ENCODE data around the gene CDO1.

The CDO1 gene

GRCh38 chr5:115795700-115796099, 20.8 kb downstream of the CDO1 start:
- no peak for DNase-seq (ENCODE audit: low read depth in 2 of 3, low spot score in 2 of 3)

DNA sequence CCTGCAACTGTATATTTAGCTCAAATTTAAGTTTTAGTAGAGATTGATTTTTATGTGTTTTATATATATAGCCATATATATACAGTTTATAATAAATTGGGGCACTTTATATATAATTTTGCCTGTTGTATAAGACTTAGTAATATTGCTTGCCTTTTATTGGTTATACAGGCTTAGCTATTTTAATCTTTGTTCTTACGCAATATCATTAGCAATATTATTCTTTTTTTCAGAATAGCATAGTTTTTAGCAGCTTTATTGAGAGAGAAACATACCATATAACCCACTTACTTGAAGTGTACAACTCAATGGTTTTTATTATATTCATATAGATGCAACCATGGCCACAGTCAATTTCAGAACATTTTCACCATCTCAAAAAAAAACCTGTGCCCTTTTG, 28.0 kb downstream of the CDO1 start:
- DNase-seq (ENCODE audit: low read depth in 2 of 3, low spot score in 2 of 3) = no peak

DNA sequence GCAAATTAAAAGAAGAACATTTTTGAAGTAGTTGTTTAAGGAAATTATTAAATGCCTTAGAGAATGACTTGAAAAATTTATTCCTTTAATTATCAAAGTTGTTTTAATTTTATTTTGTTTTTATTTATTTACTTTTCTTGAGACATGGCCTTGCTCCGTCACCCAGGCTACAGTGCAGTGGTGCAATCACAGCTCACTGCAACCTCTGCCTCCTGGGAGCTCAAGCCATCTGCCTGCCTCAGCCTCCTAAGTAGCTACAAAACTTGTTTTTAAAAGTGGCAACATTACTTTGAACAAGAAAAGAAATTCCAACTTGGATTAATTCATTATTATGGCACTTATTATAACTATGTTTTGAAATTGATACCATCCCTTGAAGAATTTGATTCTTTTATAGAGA, 29.0 kb downstream of the CDO1 start:
- no peak for DNase-seq (ENCODE audit: low read depth in 2 of 3, low spot score in 2 of 3)

DNA sequence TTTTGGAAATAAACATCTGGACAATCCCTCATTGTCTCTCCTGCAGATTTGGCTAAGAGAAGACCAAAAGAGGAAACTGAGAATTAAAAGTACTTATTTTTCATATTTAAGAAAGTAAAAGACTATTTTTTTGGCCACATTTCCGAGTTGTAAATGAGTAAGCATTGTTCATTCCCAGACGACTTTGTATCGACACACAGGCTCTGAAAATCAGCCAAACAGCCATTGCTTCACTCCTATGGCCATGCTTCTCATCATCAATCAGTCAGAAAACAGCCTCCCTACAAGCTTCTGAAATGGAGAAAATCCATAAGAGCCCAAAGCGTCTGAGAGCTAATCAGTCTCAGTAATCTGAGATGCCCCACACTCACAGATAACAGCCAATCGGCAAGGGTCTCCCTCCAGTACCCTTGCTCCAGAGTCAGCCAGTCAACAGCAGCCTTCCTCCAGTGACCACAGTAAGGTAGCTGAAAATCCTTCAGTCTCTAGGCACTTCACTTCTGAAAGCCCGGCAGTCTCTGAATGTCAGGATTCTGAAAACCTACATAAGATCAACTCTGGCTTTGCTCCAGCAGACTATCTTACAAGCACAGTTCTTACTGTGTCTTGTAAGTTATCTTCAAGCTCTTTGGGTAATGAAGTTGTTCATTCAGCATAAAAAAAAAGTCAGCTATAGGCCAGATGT, 30.9 kb downstream of the CDO1 start:
- no peak for DNase-seq (ENCODE audit: low read depth in 2 of 3, low spot score in 2 of 3)

GRCh38 chr5:115778417-115778816, 38.0 kb downstream of the CDO1 start:
- DNase-seq (ENCODE audit: low read depth in 2 of 3, low spot score in 2 of 3) = no peak

DNA sequence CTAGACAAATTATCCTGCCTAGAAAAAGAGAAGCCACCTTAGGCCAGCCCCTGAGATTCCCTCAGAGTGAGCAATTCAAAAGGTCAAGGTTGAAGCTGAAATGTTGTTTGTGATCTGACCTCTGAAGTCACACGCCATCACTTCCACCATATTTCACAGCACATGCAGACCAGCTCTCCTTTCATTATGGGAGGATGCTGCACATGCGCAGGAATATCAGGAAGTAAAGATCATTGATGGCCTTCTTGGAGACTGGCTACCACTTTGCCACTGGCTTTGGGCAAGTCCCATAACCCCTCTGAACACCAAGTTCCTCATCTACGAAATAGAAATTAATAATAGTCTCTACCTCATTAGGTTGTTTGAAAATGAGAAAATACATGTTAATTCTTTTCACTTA, 39.5 kb downstream of the CDO1 start:
- DNase-seq (ENCODE audit: low read depth in 2 of 3, low spot score in 2 of 3) = no peak

- no peak for DNase-seq (ENCODE audit: low read depth in 2 of 3, low spot score in 2 of 3)
Observed at GRCh38 chr5:115775999-115776398, 40.5 kb downstream of the CDO1 start.

DNA sequence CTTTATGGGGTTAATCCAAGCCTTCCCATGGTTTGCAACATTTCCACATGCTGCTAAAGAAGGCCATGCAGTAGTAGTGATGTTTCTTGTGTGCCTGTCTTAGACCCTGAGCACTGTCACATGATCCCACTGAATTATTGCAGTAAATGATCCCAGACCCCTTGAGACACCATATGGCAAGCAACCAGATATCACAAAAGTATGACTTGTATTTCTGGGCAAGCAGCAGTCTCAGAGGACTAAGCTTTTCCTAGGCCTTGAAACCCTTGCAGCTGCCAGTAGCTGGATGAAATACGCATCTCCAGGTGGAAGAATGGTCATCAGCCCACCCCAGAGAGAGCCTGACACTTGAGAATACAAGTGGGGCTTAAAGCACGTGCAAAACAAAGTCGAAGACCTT, 41.8 kb downstream of the CDO1 start:
- no peak for DNase-seq (ENCODE audit: low read depth in 2 of 3, low spot score in 2 of 3)

- no peak for DNase-seq (ENCODE audit: low read depth in 2 of 3, low spot score in 2 of 3)
Observed at GRCh38 chr5:115772731-115773475, 43.6 kb downstream of the CDO1 start.

- DNase-seq (ENCODE audit: low read depth in 2 of 3, low spot score in 2 of 3) = no peak
Observed at GRCh38 chr5:115770466-115770865, 46.0 kb downstream of the CDO1 start.

DNA sequence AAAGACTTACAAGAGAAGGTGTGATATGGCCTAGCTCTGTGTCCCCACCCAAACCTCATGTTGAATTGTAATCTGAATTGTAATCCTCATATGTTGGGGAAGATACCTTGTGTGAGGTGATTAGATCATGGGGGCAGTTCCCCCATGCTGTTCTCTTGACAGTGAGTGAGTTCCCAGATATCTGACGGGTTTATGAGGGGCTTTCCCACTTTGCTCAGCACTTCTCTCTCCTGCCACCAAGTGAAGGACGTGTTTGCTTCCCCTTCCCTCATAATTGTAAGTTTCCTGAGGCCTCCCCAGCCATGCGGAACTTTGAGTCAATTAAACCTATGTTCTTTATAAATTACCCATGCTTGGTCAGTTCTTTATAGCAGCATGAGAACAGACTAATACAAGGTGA, 49.0 kb downstream of the CDO1 start:
- no peak for DNase-seq (ENCODE audit: low read depth in 2 of 3, low spot score in 2 of 3)

- no peak for DNase-seq (ENCODE audit: low read depth in 2 of 3, low spot score in 2 of 3)
Observed at GRCh38 chr5:115766608-115767007, 49.9 kb downstream of the CDO1 start.

DNA sequence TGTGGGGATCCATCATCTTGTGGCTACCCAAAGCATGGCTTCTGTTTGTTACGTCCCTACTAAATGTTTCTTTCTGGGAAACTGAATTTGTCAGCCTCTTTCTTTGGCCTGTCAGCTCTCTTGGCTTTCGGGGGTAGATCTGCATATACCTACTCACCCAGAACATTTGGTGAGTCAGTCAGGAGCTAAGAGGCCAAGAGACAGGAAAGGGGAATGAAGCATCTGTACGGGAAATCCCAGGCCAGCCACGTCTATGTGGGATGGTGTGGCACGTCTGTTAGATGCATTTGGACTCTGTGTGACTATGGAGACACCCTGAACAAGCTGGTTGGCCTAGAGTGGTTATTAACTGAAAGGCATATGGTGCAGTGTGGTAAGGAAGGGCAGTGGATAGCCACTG, 58.1 kb downstream of the CDO1 start:
- DNase-seq (ENCODE audit: low read depth in 2 of 3, low spot score in 2 of 3) = no peak

GRCh38 chr5:115755675-115756074, 60.8 kb downstream of the CDO1 start:
- no peak for DNase-seq (ENCODE audit: low read depth in 2 of 3, low spot score in 2 of 3)
